ENCODE measurements around the gene ACTR3. TPM values are rescaled to one million over a fixed set of nuclear protein-coding genes. Genes with fewer than 3 reads are reported as not detected.
A peak's percentile ranks its signal among the peaks of the same experiment; 100 is the strongest.

Gene ACTR3
- total and polyA plus RNA-seq, 8 donors: 41.6 to 189 (median 97.5) TPM

GRCh38 chr2:113895819-113896563, 6.1 kb downstream of the ACTR3 start:
- no peak for DNase-seq
- 59 to 67% (median 61%) methylated on average over 1 of the region's 1 CpG for WGBS, 5 donors
- Histone ChIP-seq H3K4me3 (no peak overlapping the region), H3K27me3 (no peaks in the 10 kb centered on the region), H3K9me3 (no peaks in the 10 kb centered on the region), H3K4me1 (peaks cover 73 to 98% (median 87%) of the 10 kb centered on the region in 4 donors), H3K36me3 (peaks cover 0 to 4% (median 0%) of the 10 kb centered on the region in 4 donors), H3K27ac (peak overlapping the region in 1 of 5 donors; percentile 38)
- TF ChIP-seq POLR2AphosphoS5 (IDR thresholded peaks at IDR 0.05) (no peak), EP300 (IDR thresholded peaks at IDR 0.05) (no peak), POLR2A (IDR thresholded peaks at IDR 0.05) (no peak), CTCF (IDR thresholded peaks at IDR 0.05) (no peak)
- intact Hi-C loops (cut with DNase I; ENCODE audit: low total_unique reads): no loop called here

GRCh38 chr2:113896791-113897190, 6.9 kb downstream of the ACTR3 start:
- TF ChIP-seq CTCF (IDR thresholded peaks at IDR 0.05) (no peak), EP300 (IDR thresholded peaks at IDR 0.05) (no peak), POLR2AphosphoS5 (IDR thresholded peaks at IDR 0.05) (no peak), POLR2A (IDR thresholded peaks at IDR 0.05) (no peak)
- no peak overlapping the region for H3K4me3 ChIP-seq
- H3K4me1 ChIP-seq: peaks cover 71 to 100% (median 88%) of the 10 kb centered on the region in 4 donors
- intact Hi-C loops (cut with DNase I; ENCODE audit: low total_unique reads): no loop called here
- no peak for DNase-seq
- H3K27ac ChIP-seq: no peak overlapping the region
- no peaks in the 10 kb centered on the region for H3K9me3 ChIP-seq
- whole genome bisulfite sequencing, 5 donors: 29 to 56% (median 32%) methylated on average over 2 of the region's 2 CpGs
- H3K36me3 ChIP-seq: peaks cover 0 to 4% (median 0%) of the 10 kb centered on the region in 4 donors
- H3K27me3 ChIP-seq: no peaks in the 10 kb centered on the region

- Histone ChIP-seq H3K9me3 (no peaks in the 10 kb centered on the region), H3K27ac (no peak overlapping the region), H3K4me3 (no peak overlapping the region), H3K4me1 (peaks cover 71 to 100% (median 89%) of the 10 kb centered on the region in 4 donors), H3K36me3 (peaks cover 0 to 4% (median 0%) of the 10 kb centered on the region in 4 donors), H3K27me3 (no peaks in the 10 kb centered on the region)
- no peak for DNase-seq
- intact Hi-C loops (cut with DNase I; ENCODE audit: low total_unique reads): no loop called here
- TF ChIP-seq POLR2A (IDR thresholded peaks at IDR 0.05) (no peak), EP300 (IDR thresholded peaks at IDR 0.05) (no peak), POLR2AphosphoS5 (IDR thresholded peaks at IDR 0.05) (no peak), CTCF (IDR thresholded peaks at IDR 0.05) (no peak)
These were observed 8.2 kb downstream of the ACTR3 start for GRCh38 chr2:113898081-113898480.

- peaks cover 63 to 100% (median 87%) of the 10 kb centered on the region in 4 donors for H3K4me1 ChIP-seq
- no peaks in the 10 kb centered on the region for H3K9me3 ChIP-seq
- no peak for DNase-seq
- intact Hi-C loops (cut with DNase I; ENCODE audit: low total_unique reads): no loop called here
- no peak overlapping the region for H3K4me3 ChIP-seq
- H3K27ac ChIP-seq: no peak overlapping the region
- TF ChIP-seq POLR2AphosphoS5 (IDR thresholded peaks at IDR 0.05) (no peak), CTCF (IDR thresholded peaks at IDR 0.05) (no peak), POLR2A (IDR thresholded peaks at IDR 0.05) (no peak)
- H3K36me3 ChIP-seq: peaks cover 0 to 4% (median 0%) of the 10 kb centered on the region in 4 donors
- H3K27me3 ChIP-seq: no peaks in the 10 kb centered on the region
These were observed 9.3 kb downstream of the ACTR3 start for GRCh38 chr2:113899166-113899565.
